K562 (cell line): ENCODE measurements around the gene UBXN6. TPM values are rescaled to one million over a fixed set of nuclear protein-coding genes. Genes with fewer than 3 reads are reported as not detected.
A peak's percentile ranks its signal among the peaks of the same experiment; 100 is the strongest.

ENCODE experiments used
- ATAC-seq: fragments of 200-7000 bp; cut with Tn5 transposase; 3 replicates; pipeline ENCODE4 v1.9.1; 2020; ENCODE audit warnings: moderate library complexity
- BruUV-seq: library from RNA; stranded (reverse); fragments of 400-500 nt; replicated peaks from 2 replicates; lab custom pipeline; 2021; lab: Mats Ljungman, UMichigan
- CTCF ChIA-PET: fragments of 300-600 bp; formaldehyde crosslinking; extraction: SDS; loops from one replicate; lab custom pipeline; 2021; ENCODE audit warnings: low intra/inter-chr PET ratio; lab: Yijun Ruan, JAX
- POLR2A ChIA-PET: fragments of 300-600, 350-650 bp; sonication (Branson Sonifier 250); formaldehyde crosslinking; extraction: SDS; loops from one replicate; lab custom pipeline; 2021; ENCODE audit warnings: antibody characterized with exemption, inconsistent platforms; lab: Yijun Ruan, JAX
- DNase-seq, 4 experiments: peaks; one replicate each; pipeline versions ENCODE4 v3.0.0 to v3.0.0-alpha.2; 2011 to 2018; ENCODE audit warnings: low spot score in 3 of 4, mixed read lengths in 3 of 4; ENCODE audit errors: extremely low read depth in 1 of 4
- FAIRE-seq: peaks from 2 replicates; lab custom pipeline; 2011; peaks lifted over from hg19 to GRCh38; lab: Jason Lieb, UNC
- H2AFZ ChIP-seq: 2 replicates; pipeline ENCODE4 v1.6.0; 2011; ENCODE audit warnings: low read depth, low read length, control low read depth, inconsistent platforms
- H3K27ac ChIP-seq: fragments of 200-600 bp; 3 replicates; pipeline ENCODE4 v1.8.0; 2011; ENCODE audit warnings: low read depth, mild to moderate bottlenecking, control low read depth, inconsistent platforms, low read length, moderate library complexity, mixed read lengths; ENCODE audit errors: extremely low read depth
- H3K27me3 ChIP-seq, 2 experiments: fragments of 300-600 bp in 1 of 2; 2 replicates in 1 of 2; 3 replicates in 1 of 2; pipeline versions ENCODE4 v1.6.0 to v1.8.0; 2011; ENCODE audit warnings: inconsistent platforms in 2 of 2, low read length in 2 of 2, mild to moderate bottlenecking in 1 of 2, mixed read lengths in 1 of 2, moderate library complexity in 1 of 2; ENCODE audit not compliant: control insufficient read depth in 2 of 2, insufficient read depth in 2 of 2
- H3K36me3 ChIP-seq: fragments of 300-600 bp; 3 replicates; pipeline ENCODE4 v1.8.0; 2011; ENCODE audit warnings: mild to moderate bottlenecking, low read length, inconsistent platforms; ENCODE audit not compliant: control insufficient read depth, insufficient read depth
- H3K4me1 ChIP-seq, 2 experiments: fragments of 200-600 bp in 1 of 2; replicated peaks in 1 of 2; 2 replicates in 1 of 2; 3 replicates in 1 of 2; pipeline versions ENCODE4 v1.5.1 to v1.8.0; 2011; ENCODE audit warnings: inconsistent platforms in 2 of 2, low read length in 2 of 2, mild to moderate bottlenecking in 1 of 2, mixed read lengths in 1 of 2, moderate library complexity in 1 of 2; ENCODE audit not compliant: control insufficient read depth in 2 of 2, insufficient read depth in 2 of 2
- H3K4me2 ChIP-seq: 2 replicates; pipeline ENCODE4 v1.6.1; 2011; ENCODE audit warnings: low read length, control low read depth, inconsistent platforms, mixed read lengths; ENCODE audit not compliant: insufficient read depth
- H3K4me3 ChIP-seq: fragments of 200-600 bp; sonication (generic), shearing (Covaris generic); 2 replicates; pipeline ENCODE4 v1.5.1; 2016; ENCODE audit warnings: control low read depth, inconsistent platforms
- H3K79me2 ChIP-seq: fragments of 200-600 bp; 3 replicates; pipeline ENCODE4 v1.8.0; 2011; ENCODE audit warnings: low read length, inconsistent platforms; ENCODE audit not compliant: control insufficient read depth, insufficient read depth
- H3K9ac ChIP-seq, 2 experiments: 2 replicates each; pipeline versions ENCODE4 v1.6.0 to v1.6.1; 2011; ENCODE audit warnings: low read depth in 2 of 2, low read length in 2 of 2, control low read depth in 1 of 2, inconsistent platforms in 1 of 2, mild to moderate bottlenecking in 1 of 2, mixed read lengths in 1 of 2; ENCODE audit not compliant: insufficient read depth in 1 of 2
- H3K9me1 ChIP-seq: one replicate; pipeline ENCODE4 v1.6.0; 2011; ENCODE audit warnings: inconsistent platforms, mild to moderate bottlenecking, low read length, moderate library complexity; ENCODE audit not compliant: control insufficient read depth, insufficient read depth
- H3K9me3 ChIP-seq: replicated peaks from 2 replicates; pipeline ENCODE4 v1.5.1; 2011; ENCODE audit warnings: low read depth, low read length, inconsistent platforms; ENCODE audit not compliant: control insufficient read depth, insufficient read depth
- H4K20me1 ChIP-seq: replicated peaks from 2 replicates; pipeline ENCODE4 v1.6.1; 2011; ENCODE audit warnings: low read length, inconsistent platforms, mixed read lengths; ENCODE audit not compliant: control insufficient read depth, insufficient read depth
- ARNT ChIP-seq, 2 experiments: fragments of 450-650 bp; IDR thresholded peaks; 2 replicates each; pipeline ENCODE4 v1.6.1; 2016; ENCODE audit warnings: mild to moderate bottlenecking in 1 of 2
- ATF7 ChIP-seq: fragments of 450-650 bp; IDR thresholded peaks from 2 replicates; pipeline ENCODE4 v1.7.1; 2014; ENCODE audit warnings: mild to moderate bottlenecking, moderate library complexity
- CBFA2T2 ChIP-seq: fragments of 450-650 bp; conservative IDR thresholded peaks from 2 replicates; pipeline ENCODE4 v1.6.1; 2017; ENCODE audit warnings: mild to moderate bottlenecking
- CEBPG ChIP-seq, 3 experiments: fragments of 200-800 bp in 1 of 3; sonication (Bioruptor generic) in 1 of 3; sonication (generic) in 1 of 3; formaldehyde crosslinking in 1 of 3; IDR thresholded peaks in 2 of 3; conservative IDR thresholded peaks in 1 of 3; 2 replicates each; pipeline versions ENCODE4 v1.6.1 to v1.8.0; 2016 to 2022; ENCODE audit warnings: missing compliant biosample characterization in 2 of 3, missing genetic modification characterization in 2 of 3, mild to moderate bottlenecking in 1 of 3, missing genetic modification reagents in 1 of 3
- EP400 ChIP-seq: fragments of 450-650 bp; IDR thresholded peaks from 2 replicates; pipeline ENCODE4 v1.6.1; 2017; ENCODE audit warnings: antibody characterized with exemption, mild to moderate bottlenecking, moderate library complexity
- IFI16 ChIP-seq: fragments of 250-450 bp; sonication (Bioruptor Pico); IDR thresholded peaks from 2 replicates; pipeline ENCODE4 v2.1.2; 2022; ENCODE audit warnings: mild to moderate bottlenecking, inconsistent platforms
- JUND ChIP-seq, 2 experiments: IDR thresholded peaks; 2 replicates in 1 of 2; 3 replicates in 1 of 2; pipeline ENCODE4 v1.6.1; 2011; ENCODE audit warnings: borderline replicate concordance in 2 of 2, low read depth in 2 of 2, low read length in 2 of 2, improper control_type of control experiment in 1 of 2, missing biosample characterization in 1 of 2, missing genetic modification characterization in 1 of 2, missing genetic modification reagents in 1 of 2
- MAZ ChIP-seq, 2 experiments: fragments of 450-650 bp in 1 of 2; sonication (generic) in 1 of 2; formaldehyde crosslinking; IDR thresholded peaks in 1 of 2; conservative IDR thresholded peaks in 1 of 2; 2 replicates each; pipeline versions ENCODE4 v1.4.0 to v1.5.0; 2020; ENCODE audit warnings: mild to moderate bottlenecking in 1 of 2, missing genetic modification reagents in 1 of 2
- MED1 ChIP-seq: sonication (generic); formaldehyde crosslinking; IDR thresholded peaks from 2 replicates; pipeline ENCODE4 v1.8.1; 2023; ENCODE audit warnings: missing genetic modification reagents, borderline replicate concordance
- MEF2A ChIP-seq: IDR thresholded peaks from 2 replicates; pipeline ENCODE4 v1.6.1; 2011; ENCODE audit warnings: low read depth, mild to moderate bottlenecking, low read length, moderate library complexity; ENCODE audit not compliant: control insufficient read depth
- PHF20 ChIP-seq: fragments of 450-650 bp; IDR thresholded peaks from 2 replicates; pipeline ENCODE4 v1.6.1; 2018; ENCODE audit not compliant: partially characterized antibody
- POLR2H ChIP-seq: IDR thresholded peaks from 2 replicates; pipeline ENCODE4 v1.6.1; 2016; ENCODE audit warnings: missing genetic modification characterization, low read depth, mild to moderate bottlenecking, control low read depth, missing compliant biosample characterization, moderate library complexity
- POLR3A ChIP-seq: IDR thresholded peaks from 2 replicates; pipeline ENCODE4 v1.6.1; 2011; ENCODE audit warnings: borderline replicate concordance, mild to moderate bottlenecking, moderate library complexity; ENCODE audit not compliant: insufficient read length, insufficient read depth; ENCODE audit errors: extremely low read depth
- TBP ChIP-seq: optimal IDR thresholded peaks from 2 replicates; pipeline ENCODE3; 2011; ENCODE audit warnings: low read depth, low read length, improper control_type of control experiment
- ZNF518B ChIP-seq: fragments of 250-450 bp; sonication (Bioruptor Pico); IDR thresholded peaks from 2 replicates; pipeline ENCODE4 v1.5.0; 2021; ENCODE audit warnings: mild to moderate bottlenecking, moderate library complexity
- WGBS: fragments of 100-300 bp; shearing (Covaris generic); methylation state at CpG from one replicate; pipeline ENCODE4 v1.1.6; 2016; ENCODE audit warnings: low coverage, mixed read lengths; ENCODE audit not compliant: insufficient coverage; ENCODE audit errors: missing lambda C conversion rate; 5-methylcytosine and 5-hydroxymethylcytosine counted together
- in situ Hi-C: fragments of 300-500 bp; cut with MboI; formaldehyde crosslinking; loops from 4 replicates; pipeline ENCODE4 v1.15.0; 2018; ENCODE audit warnings: inconsistent platforms, mixed read lengths
- intact Hi-C: fragments of 100-400 bp; cut with micrococcal nuclease; formaldehyde crosslinking; loops from 2 replicates; pipeline ENCODE4 v1.14.2; 2022
- polyA plus RNA-seq, 8 experiments: library from polyadenylated mRNA; depleted of rRNA in 4 of 8; stranded (reverse) in 5 of 8; unstranded in 3 of 8; fragments of >200 nt; fragmentation: Nextera tagmentation in 2 of 8; fragmentation: Illumina TruSeq in 1 of 8; extraction: Ambion mirVana in 2 of 8; extraction: Trizol in 1 of 8; gene quantifications; 2 replicates each; pipeline versions ENCODE4 v1.2.1 to v1.2.3, GENCODE V29; 2011 to 2014; ENCODE audit warnings: inconsistent platforms in 1 of 8, missing spikeins in 1 of 8
- total RNA-seq, 7 experiments: library from RNA; depleted of rRNA in 6 of 7; stranded (reverse); fragments of >200 nt in 6 of 7; fragmentation: Illumina TruSeq in 2 of 7; extraction: Trizol in 2 of 7; gene quantifications; 2 replicates each; pipeline versions ENCODE4 v1.2.1 to v1.2.3, GENCODE V29; 2011 to 2021; ENCODE audit warnings: low replicate concordance in 1 of 7
- TF ChIP-seq, protein P1 (sequence below): fragments of 250-450 bp; sonication (Bioruptor Pico); IDR thresholded peaks from 2 replicates; pipeline ENCODE4 v1.8.0; 2021; ENCODE audit warnings: moderate library complexity, mild to moderate bottlenecking, inconsistent platforms
- TF ChIP-seq, protein P2 (sequence below), 2 experiments: fragments of 450-650 bp in 1 of 2; sonication (generic) in 1 of 2; formaldehyde crosslinking in 1 of 2; IDR thresholded peaks in 1 of 2; conservative IDR thresholded peaks in 1 of 2; 2 replicates each; pipeline versions ENCODE4 v1.6.1 to v1.8.1; 2016 to 2023; ENCODE audit warnings: mild to moderate bottlenecking in 2 of 2, moderate library complexity in 2 of 2, inconsistent platforms in 1 of 2, missing genetic modification reagents in 1 of 2

The UBXN6 gene
- total and polyA plus RNA-seq, 9 of the 15 experiments (the other 6 are each of a cell fraction or from before 2014, with no cell fraction given) = 0.48 to 90.2 (median 29.5) TPM

DNA sequence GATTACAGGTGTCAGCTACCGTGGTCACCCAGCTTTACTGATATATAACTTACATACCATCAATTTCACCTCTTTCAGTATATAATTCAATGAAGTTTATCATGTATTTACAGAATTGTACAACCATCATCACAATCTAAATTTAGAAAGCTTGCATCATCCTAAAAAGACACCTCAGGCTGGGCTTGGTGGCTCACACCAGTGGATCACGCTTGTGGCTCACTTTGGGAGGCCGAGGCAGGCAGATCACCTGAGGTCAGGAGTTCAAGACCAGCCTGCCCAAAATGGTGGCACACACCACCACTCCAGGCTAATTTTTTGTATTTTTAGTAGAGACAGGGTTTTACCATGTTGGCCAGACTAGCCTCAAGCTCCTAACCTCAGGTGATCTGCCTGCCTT is 10.2 kb upstream of the UBXN6 start:
- in situ Hi-C loops = no loop called here
- no peak overlapping the region for H3K4me2 ChIP-seq
- H3K36me3 ChIP-seq = no peaks in the 10 kb centered on the region
- TF ChIP-seq JUND (IDR thresholded peaks at IDR 0.05; ENCODE audit: borderline replicate concordance, low read depth, low read length) = 0 out of 2 replicates have a peak, but pooled peaks have one; percentile 23
- no peak; the same call in 2 of the 3 replicates for TF ChIP-seq JUND (tag; IDR thresholded peaks at IDR 0.05; ENCODE audit: borderline replicate concordance, low read depth, low read length)
- no peak for TF ChIP-seq ZNF518B (CRISPR knock-in tag)
- no peak for TF ChIP-seq EP400
- no peak for TF ChIP-seq PHF20
- TF ChIP-seq CEBPG (CRISPR knock-in tag; IDR thresholded peaks at IDR 0.05) = peak; percentile 67; the same call in 1 of the 2 replicates
- TF ChIP-seq CEBPG (tag; conservative IDR thresholded peaks at IDR 0.05 in 1 of 2, IDR thresholded peaks at IDR 0.05 in 1 of 2) = peak in 1 of 2 experiments; percentile 56; a peak in 1 of 4 replicates
- TF ChIP-seq MED1 (CRISPR knock-in tag) = no peak
- TF ChIP-seq MEF2A = 0 out of 2 replicates have a peak, but pooled peaks have one; percentile 31
- TF ChIP-seq, protein P1, sequence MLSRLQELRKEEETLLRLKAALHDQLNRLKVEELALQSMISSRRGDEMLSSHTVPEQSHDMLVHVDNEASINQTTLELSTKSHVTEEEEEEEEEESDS (CRISPR knock-in tag) = no peak
- TF ChIP-seq POLR3A = peak; percentile 60
- peak; percentile 86 for TF ChIP-seq POLR2H (tag)
- no peak for TF ChIP-seq MAZ (CRISPR knock-in tag; conservative IDR thresholded peaks at IDR 0.05 in 1 of 2, IDR thresholded peaks at IDR 0.05 in 1 of 2)
- no peak for TF ChIP-seq IFI16 (CRISPR knock-in tag)
- TF ChIP-seq CBFA2T2 = no peak
- no peak for TF ChIP-seq ARNT (IDR thresholded peaks at IDR 0.05)
- TF ChIP-seq, protein P2, sequence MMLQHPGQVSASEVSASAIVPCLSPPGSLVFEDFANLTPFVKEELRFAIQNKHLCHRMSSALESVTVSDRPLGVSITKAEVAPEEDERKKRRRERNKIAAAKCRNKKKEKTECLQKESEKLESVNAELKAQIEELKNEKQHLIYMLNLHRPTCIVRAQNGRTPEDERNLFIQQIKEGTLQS (IDR thresholded peaks at IDR 0.05) = peak; percentile 86
- TF ChIP-seq, protein P2 (CRISPR knock-in tag; conservative IDR thresholded peaks at IDR 0.05) = no peak
- TF ChIP-seq ATF7 = 0 out of 2 replicates have a peak, but pooled peaks have one; percentile 30
- TF ChIP-seq TBP = peak; percentile 53
- no peak overlapping the region for H3K4me3 ChIP-seq
- H3K27ac ChIP-seq = no peak overlapping the region
- no peaks in the 10 kb centered on the region for H3K9me1 ChIP-seq
- no peaks in the 10 kb centered on the region for H3K9me3 ChIP-seq
- peak overlapping the region; percentile 45; the same call in 1 of the 2 replicates for H2AFZ ChIP-seq
- no peak overlapping the region for H3K9ac ChIP-seq
- H3K4me1 ChIP-seq = peaks cover 3 to 12% of the 10 kb centered on the region in 2 experiments; a peak in 4 of 5 replicates
- FAIRE-seq = no peak
- no TSS peak for BruUV-seq
- ChIA-PET CTCF (no interaction called here), POLR2A (no interaction called here)
- H3K27me3 ChIP-seq = no peaks in the 10 kb centered on the region
- intact Hi-C loops = no loop called here
- no peak for DNase-seq
- no peak for ATAC-seq
- H3K79me2 ChIP-seq = peaks cover 5% of the 10 kb centered on the region
- 30% methylated on average over 3 of the region's 3 CpGs for WGBS
- H4K20me1 ChIP-seq = no peaks in the 10 kb centered on the region
